ENCODE measurements around the gene LRRC8D.

LRRC8D gene

GRCh38 chr1:89898150-89898549 lies 77.3 kb downstream of the LRRC8D start:
- no peak for DNase-seq

GRCh38 chr1:89898695-89899470 lies 78.1 kb downstream of the LRRC8D start:
- no peak for DNase-seq

GRCh38 chr1:89900323-89900722 lies 79.5 kb downstream of the LRRC8D start:
- DNase-seq, result no peak

- no peak for DNase-seq
Observed at GRCh38 chr1:89900791-89901708, 80.2 kb downstream of the LRRC8D start.

GRCh38 chr1:89901957-89902669 lies 81.3 kb downstream of the LRRC8D start:
- no peak for DNase-seq

GRCh38 chr1:89903550-89903949 lies 82.7 kb downstream of the LRRC8D start:
- DNase-seq, result no peak

GRCh38 chr1:89904219-89904980 lies 83.6 kb downstream of the LRRC8D start:
- DNase-seq, result no peak

GRCh38 chr1:89905395-89906058 lies 84.7 kb downstream of the LRRC8D start:
- DNase-seq, result no peak

GRCh38 chr1:89906088-89906487 lies 85.3 kb downstream of the LRRC8D start:
- peak; percentile 44 for DNase-seq

- DNase-seq, result no peak
Observed at GRCh38 chr1:89907727-89908212, 86.9 kb downstream of the LRRC8D start.

GRCh38 chr1:89908273-89908671 lies 87.4 kb downstream of the LRRC8D start:
- DNase-seq, result no peak

- DNase-seq, result no peak
Observed at GRCh38 chr1:89908672-89909436, 88.0 kb downstream of the LRRC8D start.

GRCh38 chr1:89910268-89910667 lies 89.4 kb downstream of the LRRC8D start:
- DNase-seq, result no peak

- no peak for DNase-seq
Observed at GRCh38 chr1:89910780-89911179, 89.9 kb downstream of the LRRC8D start.

- DNase-seq, result no peak
Observed at GRCh38 chr1:89911191-89911991, 90.6 kb downstream of the LRRC8D start.

GRCh38 chr1:89912073-89912472 lies 91.2 kb downstream of the LRRC8D start:
- no peak for DNase-seq

- DNase-seq, result no peak
Observed at GRCh38 chr1:89913353-89914095, 92.7 kb downstream of the LRRC8D start.

- no peak for DNase-seq
Observed at GRCh38 chr1:89917353-89917752, 96.5 kb downstream of the LRRC8D start.

GRCh38 chr1:89918127-89918793 lies 97.4 kb downstream of the LRRC8D start:
- no peak for DNase-seq

All from SHP77 treated with DMSO at 0.1 percent for 48 hours (cell line).